Peyer's patch (tissue), 4 donors: ENCODE data around the gene GPD2.

Experiments used
- POLR2A ChIP-seq, 2 donors: fragments of 450-650 bp; IDR thresholded peaks; one replicate each; pipeline ENCODE4 v1.5.1; 2017; ENCODE audit warnings: antibody characterized with exemption in 2 of 2, mild to moderate bottlenecking in 2 of 2, moderate library complexity in 2 of 2
- TF ChIP-seq, protein P1 (sequence below), 6 experiments: fragments of 450-650 bp in 4 of 6; fragments of 200-600 bp in 2 of 6; sonication (generic) in 1 of 6; IDR thresholded peaks; one replicate each; pipeline ENCODE4 v1.5.1; 2017 to 2019; ENCODE audit warnings: antibody characterized with exemption in 6 of 6, mild to moderate bottlenecking in 3 of 6, moderate library complexity in 1 of 6

- TF ChIP-seq, protein P1, sequence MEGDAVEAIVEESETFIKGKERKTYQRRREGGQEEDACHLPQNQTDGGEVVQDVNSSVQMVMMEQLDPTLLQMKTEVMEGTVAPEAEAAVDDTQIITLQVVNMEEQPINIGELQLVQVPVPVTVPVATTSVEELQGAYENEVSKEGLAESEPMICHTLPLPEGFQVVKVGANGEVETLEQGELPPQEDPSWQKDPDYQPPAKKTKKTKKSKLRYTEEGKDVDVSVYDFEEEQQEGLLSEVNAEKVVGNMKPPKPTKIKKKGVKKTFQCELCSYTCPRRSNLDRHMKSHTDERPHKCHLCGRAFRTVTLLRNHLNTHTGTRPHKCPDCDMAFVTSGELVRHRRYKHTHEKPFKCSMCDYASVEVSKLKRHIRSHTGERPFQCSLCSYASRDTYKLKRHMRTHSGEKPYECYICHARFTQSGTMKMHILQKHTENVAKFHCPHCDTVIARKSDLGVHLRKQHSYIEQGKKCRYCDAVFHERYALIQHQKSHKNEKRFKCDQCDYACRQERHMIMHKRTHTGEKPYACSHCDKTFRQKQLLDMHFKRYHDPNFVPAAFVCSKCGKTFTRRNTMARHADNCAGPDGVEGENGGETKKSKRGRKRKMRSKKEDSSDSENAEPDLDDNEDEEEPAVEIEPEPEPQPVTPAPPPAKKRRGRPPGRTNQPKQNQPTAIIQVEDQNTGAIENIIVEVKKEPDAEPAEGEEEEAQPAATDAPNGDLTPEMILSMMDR (IDR thresholded peaks at IDR 0.05): no peak
- no peak for TF ChIP-seq POLR2A (IDR thresholded peaks at IDR 0.05)
Measured at GRCh38 chr2:156435396-156435717, 822 bp upstream of the GPD2 start.
